ENCODE results near the gene EDAR. TPM values are rescaled to one million over a fixed set of nuclear protein-coding genes. Genes with fewer than 3 reads are reported as not detected.

The EDAR gene
- total and polyA plus RNA-seq, 3 experiments from 2014 or later: 0.07 to 0.64 (median 0.16) TPM

GRCh38 chr2:108924580-108925251, 64.3 kb downstream of the EDAR start:
- peaks cover 0 to 5% of the 10 kb centered on the region in 2 donors for H3K27me3 Mint-ChIP-seq
- ChIA-PET POLR2A (no interaction called here), CTCF (no interaction called here)
- H3K27me3 ChIP-seq (ENCODE audit: insufficient read depth, low read length, poor library complexity, severe bottlenecking): no peaks in the 10 kb centered on the region
- H3K36me3 ChIP-seq (ENCODE audit: insufficient read depth, low read length): peaks cover 5% of the 10 kb centered on the region
- no peak overlapping the region for H3K4me3 ChIP-seq (ENCODE audit: low read length)
- H3K4me3 Mint-ChIP-seq: no peak overlapping the region
- no peaks in the 10 kb centered on the region for H3K36me3 Mint-ChIP-seq
- DNase-seq: no peak
- H3K27ac Mint-ChIP-seq: no peak overlapping the region
- no peaks in the 10 kb centered on the region for H3K4me1 ChIP-seq (ENCODE audit: insufficient read depth, low read length)
- H3K4me1 Mint-ChIP-seq: peaks cover 2 to 6% (median 5%) of the 10 kb centered on the region in 3 donors
- H3K27ac ChIP-seq (ENCODE audit: low read depth, low read length): no peak overlapping the region
- H3K9me3 ChIP-seq (ENCODE audit: low read length): no peaks in the 10 kb centered on the region
- H3K9me3 Mint-ChIP-seq: no peaks in the 10 kb centered on the region

DNA sequence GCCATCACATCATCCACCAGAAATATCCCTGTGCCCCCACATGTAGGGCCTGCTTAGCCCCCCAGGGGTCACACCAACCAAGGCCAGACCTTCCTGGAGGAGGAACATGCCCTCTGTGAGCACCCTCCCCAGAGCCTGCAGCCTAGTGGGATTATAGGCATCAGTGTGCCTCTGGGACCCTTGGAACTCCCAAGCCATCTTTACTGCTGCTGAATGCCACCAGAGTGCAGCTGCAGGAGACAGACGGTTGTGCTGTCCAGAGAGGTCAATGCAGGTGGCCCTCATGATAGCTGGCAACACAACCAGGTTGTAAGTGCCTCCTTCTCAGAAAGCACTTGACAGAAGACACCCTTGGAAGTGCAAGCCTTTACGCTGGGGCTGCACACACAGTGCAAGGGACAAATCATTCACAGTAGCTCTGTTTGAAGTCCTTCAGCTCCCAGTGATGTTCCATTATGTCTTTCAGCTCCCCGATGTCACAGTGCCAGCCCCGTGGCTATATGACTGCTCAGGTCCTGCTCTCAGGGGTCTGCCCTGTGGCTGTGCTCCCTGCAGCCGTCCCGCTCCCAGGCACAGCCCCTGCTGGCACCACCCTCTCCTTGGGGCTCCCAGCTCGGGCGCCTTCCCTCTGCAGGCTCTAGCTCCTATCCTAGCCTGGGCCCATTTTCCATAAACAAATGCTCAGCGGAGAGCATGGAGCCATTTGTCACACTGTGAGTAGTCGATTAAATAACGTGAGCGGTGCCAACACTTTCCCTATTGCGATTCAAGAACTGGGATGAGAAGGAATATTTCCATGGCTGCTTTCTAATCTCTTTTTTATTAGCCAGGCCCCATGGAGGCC, 65.1 kb downstream of the EDAR start:
- Histone ChIP-seq H3K4me3 (ENCODE audit: low read length) (no peak overlapping the region), H3K36me3 (ENCODE audit: insufficient read depth, low read length) (peaks cover 5% of the 10 kb centered on the region), H3K27me3 (ENCODE audit: insufficient read depth, low read length, poor library complexity, severe bottlenecking) (no peaks in the 10 kb centered on the region), H3K27ac (ENCODE audit: low read depth, low read length) (no peak overlapping the region), H3K9me3 (ENCODE audit: low read length) (no peaks in the 10 kb centered on the region), H3K4me1 (ENCODE audit: insufficient read depth, low read length) (no peaks in the 10 kb centered on the region)
- ChIA-PET POLR2A (no interaction called here), CTCF (no interaction called here)
- peaks cover 2 to 6% (median 5%) of the 10 kb centered on the region in 3 donors for H3K4me1 Mint-ChIP-seq
- DNase-seq: no peak
- H3K4me3 Mint-ChIP-seq: no peak overlapping the region
- no peaks in the 10 kb centered on the region for H3K36me3 Mint-ChIP-seq
- no peaks in the 10 kb centered on the region for H3K9me3 Mint-ChIP-seq
- no peak overlapping the region for H3K27ac Mint-ChIP-seq
- H3K27me3 Mint-ChIP-seq: peaks cover 0 to 5% of the 10 kb centered on the region in 2 donors

- Histone ChIP-seq H3K36me3 (ENCODE audit: insufficient read depth, low read length) (peaks cover 5% of the 10 kb centered on the region), H3K9me3 (ENCODE audit: low read length) (no peaks in the 10 kb centered on the region), H3K27me3 (ENCODE audit: insufficient read depth, low read length, poor library complexity, severe bottlenecking) (no peaks in the 10 kb centered on the region), H3K27ac (ENCODE audit: low read depth, low read length) (no peak overlapping the region), H3K4me3 (ENCODE audit: low read length) (no peak overlapping the region), H3K4me1 (ENCODE audit: insufficient read depth, low read length) (no peaks in the 10 kb centered on the region)
- Mint-ChIP-seq H3K27me3 (peaks cover 0 to 5% of the 10 kb centered on the region in 2 donors), H3K36me3 (no peaks in the 10 kb centered on the region), H3K9me3 (no peaks in the 10 kb centered on the region), H3K27ac (peak overlapping the region in 1 of 8 donors; percentile 60), H3K4me3 (no peak overlapping the region), H3K4me1 (peaks cover 0 to under 1% (median under 1%) of the 10 kb centered on the region in 3 donors)
- CTCF ChIA-PET: no interaction called here
- POLR2A ChIA-PET: no interaction called here
- DNase-seq: no peak
These were observed 65.9 kb downstream of the EDAR start for GRCh38 chr2:108923019-108923700.

GRCh38 chr2:108922141-108922915, 66.7 kb downstream of the EDAR start:
- Mint-ChIP-seq H3K27ac (no peak overlapping the region), H3K9me3 (no peaks in the 10 kb centered on the region), H3K4me3 (no peak overlapping the region), H3K27me3 (peaks cover 0 to 5% of the 10 kb centered on the region in 2 donors), H3K36me3 (no peaks in the 10 kb centered on the region), H3K4me1 (no peaks in the 10 kb centered on the region)
- ChIA-PET CTCF (no interaction called here), POLR2A (no interaction called here)
- no peaks in the 10 kb centered on the region for H3K9me3 ChIP-seq (ENCODE audit: low read length)
- no peaks in the 10 kb centered on the region for H3K4me1 ChIP-seq (ENCODE audit: insufficient read depth, low read length)
- H3K27ac ChIP-seq (ENCODE audit: low read depth, low read length): no peak overlapping the region
- H3K36me3 ChIP-seq (ENCODE audit: insufficient read depth, low read length): peaks cover 5% of the 10 kb centered on the region
- H3K27me3 ChIP-seq (ENCODE audit: insufficient read depth, low read length, poor library complexity, severe bottlenecking): no peaks in the 10 kb centered on the region
- H3K4me3 ChIP-seq (ENCODE audit: low read length): no peak overlapping the region
- DNase-seq: no peak

- no peaks in the 10 kb centered on the region for H3K9me3 Mint-ChIP-seq
- no peak overlapping the region for H3K4me3 Mint-ChIP-seq
- Histone ChIP-seq H3K4me1 (ENCODE audit: insufficient read depth, low read length) (no peaks in the 10 kb centered on the region), H3K36me3 (ENCODE audit: insufficient read depth, low read length) (peaks cover 5% of the 10 kb centered on the region), H3K27me3 (ENCODE audit: insufficient read depth, low read length, poor library complexity, severe bottlenecking) (no peaks in the 10 kb centered on the region), H3K9me3 (ENCODE audit: low read length) (no peaks in the 10 kb centered on the region), H3K4me3 (ENCODE audit: low read length) (no peak overlapping the region), H3K27ac (ENCODE audit: low read depth, low read length) (no peak overlapping the region)
- POLR2A ChIA-PET: no interaction called here
- H3K36me3 Mint-ChIP-seq: no peaks in the 10 kb centered on the region
- no peaks in the 10 kb centered on the region for H3K4me1 Mint-ChIP-seq
- no peak overlapping the region for H3K27ac Mint-ChIP-seq
- peaks cover 0 to 5% of the 10 kb centered on the region in 2 donors for H3K27me3 Mint-ChIP-seq
- CTCF ChIA-PET: no interaction called here
- DNase-seq: no peak
These were observed 67.7 kb downstream of the EDAR start for GRCh38 chr2:108921096-108922030.

- no peaks in the 10 kb centered on the region for H3K4me1 Mint-ChIP-seq
- H3K27ac Mint-ChIP-seq: no peak overlapping the region
- ChIA-PET CTCF (no interaction called here), POLR2A (no interaction called here)
- H3K9me3 ChIP-seq (ENCODE audit: low read length): no peaks in the 10 kb centered on the region
- no peaks in the 10 kb centered on the region for H3K9me3 Mint-ChIP-seq
- H3K27me3 Mint-ChIP-seq: peaks cover 0 to 5% of the 10 kb centered on the region in 2 donors
- H3K27me3 ChIP-seq (ENCODE audit: insufficient read depth, low read length, poor library complexity, severe bottlenecking): no peaks in the 10 kb centered on the region
- H3K36me3 ChIP-seq (ENCODE audit: insufficient read depth, low read length): peaks cover 5% of the 10 kb centered on the region
- H3K36me3 Mint-ChIP-seq: no peaks in the 10 kb centered on the region
- H3K4me3 Mint-ChIP-seq: no peak overlapping the region
- H3K4me3 ChIP-seq (ENCODE audit: low read length): no peak overlapping the region
- H3K4me1 ChIP-seq (ENCODE audit: insufficient read depth, low read length): no peaks in the 10 kb centered on the region
- no peak overlapping the region for H3K27ac ChIP-seq (ENCODE audit: low read depth, low read length)
- no peak for DNase-seq
These were observed 68.3 kb downstream of the EDAR start for GRCh38 chr2:108920686-108921085.

GRCh38 chr2:108919571-108920373, 69.2 kb downstream of the EDAR start:
- CTCF ChIA-PET: no interaction called here
- peaks cover 5% of the 10 kb centered on the region for H3K36me3 ChIP-seq (ENCODE audit: insufficient read depth, low read length)
- POLR2A ChIA-PET: no interaction called here
- H3K27me3 Mint-ChIP-seq: peaks cover 0 to 5% of the 10 kb centered on the region in 2 donors
- H3K4me1 Mint-ChIP-seq: no peaks in the 10 kb centered on the region
- H3K27me3 ChIP-seq (ENCODE audit: insufficient read depth, low read length, poor library complexity, severe bottlenecking): no peaks in the 10 kb centered on the region
- H3K4me3 Mint-ChIP-seq: no peak overlapping the region
- no peak overlapping the region for H3K4me3 ChIP-seq (ENCODE audit: low read length)
- no peaks in the 10 kb centered on the region for H3K9me3 ChIP-seq (ENCODE audit: low read length)
- DNase-seq: no peak
- H3K9me3 Mint-ChIP-seq: no peaks in the 10 kb centered on the region
- no peak overlapping the region for H3K27ac ChIP-seq (ENCODE audit: low read depth, low read length)
- peak overlapping the region in 1 of 8 donors; percentile 39 for H3K27ac Mint-ChIP-seq
- no peaks in the 10 kb centered on the region for H3K36me3 Mint-ChIP-seq
- H3K4me1 ChIP-seq (ENCODE audit: insufficient read depth, low read length): no peaks in the 10 kb centered on the region
